Effector CD8-positive, alpha-beta T cell (primary cell): Measurements from ENCODE around the gene DCHS1.

Experiments
- DNase-seq: peaks from one replicate; lab custom pipeline; 2025; lab: John Stamatoyannopoulos, UW

The DCHS1 gene

DNA sequence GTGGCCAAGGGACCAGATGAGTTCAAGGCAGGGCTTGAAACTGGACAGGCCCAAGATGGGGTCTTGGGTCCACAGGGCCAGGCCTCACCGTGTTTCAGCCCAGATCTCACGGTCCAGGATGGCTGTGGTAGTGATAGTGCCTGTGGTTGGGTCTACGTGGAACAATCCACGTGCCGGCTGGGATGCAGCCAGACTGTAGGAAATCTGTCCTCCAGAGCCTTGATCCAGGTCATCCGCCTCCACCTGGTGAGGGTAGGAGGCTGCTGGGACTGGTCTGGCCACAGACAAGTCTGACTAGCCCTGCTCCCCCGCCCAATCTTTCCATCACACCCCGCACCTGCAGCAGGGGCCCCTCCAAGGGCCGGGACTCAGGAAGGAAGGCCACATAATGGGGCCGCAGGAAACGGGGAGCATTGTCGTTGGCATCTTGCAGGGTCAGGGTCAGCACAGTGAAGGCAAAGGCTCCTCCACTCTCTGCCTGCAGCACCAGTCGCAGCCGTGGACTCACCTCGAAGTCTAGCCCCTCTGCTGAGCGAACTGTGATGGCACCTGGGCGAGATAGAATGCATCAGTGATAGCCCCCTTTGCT, 29.7 kb downstream of the DCHS1 start:
- no peak for DNase-seq

DNA sequence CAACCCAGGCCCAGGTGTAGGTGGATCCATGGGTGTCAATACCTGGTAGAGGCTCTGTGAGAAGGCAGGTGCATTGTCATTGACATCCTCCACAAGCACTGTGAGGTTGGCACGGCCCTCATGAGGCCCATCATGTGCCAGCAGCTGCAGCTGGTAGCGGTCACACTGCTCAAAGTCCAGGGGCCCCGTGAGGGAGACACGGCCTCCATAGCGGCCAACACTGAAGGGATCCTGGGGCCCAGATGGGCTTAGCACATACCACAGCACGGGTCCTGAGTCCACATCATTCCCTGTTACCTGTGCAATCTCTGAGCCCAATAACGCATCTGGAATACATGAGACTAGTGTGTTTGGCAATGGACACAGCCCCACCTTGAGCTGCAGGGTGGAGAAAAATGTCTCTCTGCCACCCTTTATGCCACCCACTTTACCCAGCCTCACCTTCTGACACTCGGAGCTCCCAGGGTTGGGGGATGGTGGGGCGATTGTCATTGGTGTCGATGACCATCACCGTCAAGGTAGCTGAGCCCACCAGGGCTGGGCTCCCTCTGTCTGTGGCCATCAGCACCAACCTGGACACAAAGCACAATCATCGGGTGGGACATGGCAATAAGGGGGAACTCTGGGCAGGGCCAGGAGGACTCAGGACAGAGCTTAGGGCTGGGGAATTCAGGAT, 30.3 kb downstream of the DCHS1 start:
- no peak for DNase-seq

DNA sequence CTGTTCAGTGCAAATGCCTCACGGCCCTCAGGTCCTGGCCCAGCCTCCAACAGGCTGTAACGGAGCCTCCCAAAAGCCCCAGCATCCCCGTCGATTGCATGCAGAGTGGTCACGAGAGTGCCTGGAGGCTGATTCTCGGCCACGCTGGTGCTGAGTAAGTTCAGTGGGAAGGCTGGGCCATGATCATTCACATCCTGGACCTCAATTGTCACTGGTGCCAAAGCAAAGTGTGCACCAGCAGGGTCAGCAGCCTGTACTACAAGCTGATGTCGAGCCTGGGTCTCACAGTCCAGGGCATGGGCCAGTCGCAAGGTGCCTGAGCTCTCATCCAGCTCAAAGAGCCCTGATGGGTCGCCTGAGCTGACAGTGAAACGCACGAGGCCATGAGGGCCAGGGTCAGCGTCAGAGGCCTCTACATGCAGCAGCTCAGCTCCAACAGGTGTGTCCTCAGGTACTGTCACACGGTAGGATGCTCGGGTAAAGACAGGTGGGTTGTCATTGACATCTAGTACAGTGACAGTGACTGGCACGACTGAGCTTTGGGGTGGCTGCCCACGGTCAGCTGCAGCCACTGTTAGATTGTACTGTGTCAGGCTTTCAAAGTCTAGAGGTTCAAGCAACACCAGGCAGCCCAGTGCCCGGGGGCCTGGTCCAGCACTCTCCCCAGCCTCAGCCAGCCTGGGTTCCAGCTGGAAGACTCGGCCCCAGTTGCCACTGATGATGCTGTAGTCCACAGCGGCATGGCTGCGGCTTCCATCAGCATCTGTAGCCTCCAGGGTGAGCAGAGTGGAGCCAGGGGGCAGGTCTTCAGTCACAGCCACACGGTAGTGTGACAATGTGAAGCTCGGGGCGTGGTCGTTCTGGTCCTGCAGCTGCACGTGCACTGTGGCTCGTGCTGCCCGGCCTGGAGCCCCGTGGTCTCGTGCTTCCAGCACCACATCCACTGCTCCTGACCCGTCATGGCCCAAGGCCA, 31.9 kb downstream of the DCHS1 start:
- DNase-seq: no peak

DNA sequence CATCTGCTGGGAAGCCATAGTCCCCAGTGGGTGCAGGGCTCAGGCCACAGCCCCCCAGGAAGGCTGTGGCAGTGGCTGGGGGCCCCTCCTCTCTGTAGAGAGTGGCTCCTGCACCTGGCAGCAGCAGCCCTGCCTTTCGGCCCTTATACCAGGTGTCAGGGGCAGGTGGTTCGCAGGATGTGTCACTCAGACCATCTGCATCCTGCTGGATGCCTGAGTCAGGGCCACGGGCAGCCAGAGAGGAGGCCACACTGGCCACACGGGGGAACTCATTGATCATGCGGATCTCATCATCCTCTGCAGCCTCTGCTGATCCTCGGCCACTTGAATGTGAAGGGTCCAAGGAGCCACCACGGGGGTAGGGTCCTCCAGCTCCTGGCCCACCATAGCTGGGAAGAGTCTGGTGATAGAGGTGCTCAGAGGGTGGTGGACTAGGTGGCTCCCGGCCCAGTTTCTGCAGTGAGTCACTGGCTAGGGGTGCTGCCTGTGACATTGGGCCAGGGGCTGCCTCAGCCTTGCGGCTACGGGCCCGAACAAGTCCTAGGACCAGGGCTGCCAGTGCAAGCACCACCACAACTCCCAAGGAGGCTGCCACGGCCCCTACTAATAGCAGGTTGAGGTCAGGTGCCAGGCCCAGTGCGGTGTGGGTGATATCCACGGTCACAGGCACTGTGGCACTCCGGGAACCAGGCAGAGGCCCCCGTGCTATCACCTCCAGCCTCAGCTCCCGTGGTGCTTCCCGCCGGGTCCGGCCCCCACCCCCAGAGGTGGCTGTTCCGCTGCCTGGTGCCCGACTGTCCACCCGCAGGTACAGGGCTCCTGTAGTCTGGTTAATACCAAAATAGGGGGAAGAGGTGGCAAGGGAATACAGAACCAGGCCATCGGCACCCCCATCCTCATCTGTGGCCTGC, 33.1 kb downstream of the DCHS1 start:
- DNase-seq: no peak

DNA sequence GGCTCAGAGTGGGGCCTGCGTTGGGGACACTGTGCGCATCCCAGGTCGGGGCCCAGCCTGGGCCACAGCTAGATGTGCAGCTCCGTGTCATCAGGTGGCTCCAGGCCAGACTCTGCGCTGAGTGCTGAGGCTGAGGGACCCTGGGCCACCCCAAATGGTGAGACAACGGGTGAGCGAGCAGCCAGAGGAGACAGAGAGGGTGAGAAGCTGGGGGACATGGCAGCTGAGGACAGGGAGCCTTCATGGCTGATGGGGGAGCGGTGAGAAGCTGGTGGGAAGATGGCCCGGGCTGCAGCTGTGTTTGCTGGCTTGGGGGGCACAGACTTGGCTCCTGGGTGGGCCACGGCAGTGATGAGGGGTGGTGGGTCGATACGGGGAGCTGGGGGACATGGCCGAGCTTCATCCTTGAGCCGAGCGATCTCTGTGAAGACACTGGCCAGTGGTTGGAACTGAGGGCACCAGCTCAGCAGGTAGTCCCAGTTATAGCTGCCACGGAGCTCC, 33.8 kb downstream of the DCHS1 start:
- DNase-seq: no peak

DNA sequence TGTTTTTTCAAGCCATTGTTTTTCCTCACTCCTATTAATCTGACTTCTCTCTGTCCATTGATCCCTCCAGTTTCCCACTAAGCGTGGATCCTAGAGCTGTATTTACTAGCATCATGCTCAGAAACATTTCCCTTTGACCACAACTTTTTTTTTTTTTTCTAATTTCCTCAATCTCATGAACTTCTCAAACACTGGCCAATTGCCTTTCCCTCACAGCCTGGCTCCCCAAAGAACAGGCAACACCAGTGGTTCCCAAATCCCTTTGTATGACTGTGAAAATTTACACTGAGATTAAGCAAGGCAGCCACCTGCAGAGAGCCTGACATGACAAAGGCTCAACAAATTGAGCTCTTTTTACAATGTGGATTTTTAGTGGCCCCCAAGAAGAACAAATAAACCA, 35.0 kb downstream of the DCHS1 start:
- DNase-seq: no peak

DNA sequence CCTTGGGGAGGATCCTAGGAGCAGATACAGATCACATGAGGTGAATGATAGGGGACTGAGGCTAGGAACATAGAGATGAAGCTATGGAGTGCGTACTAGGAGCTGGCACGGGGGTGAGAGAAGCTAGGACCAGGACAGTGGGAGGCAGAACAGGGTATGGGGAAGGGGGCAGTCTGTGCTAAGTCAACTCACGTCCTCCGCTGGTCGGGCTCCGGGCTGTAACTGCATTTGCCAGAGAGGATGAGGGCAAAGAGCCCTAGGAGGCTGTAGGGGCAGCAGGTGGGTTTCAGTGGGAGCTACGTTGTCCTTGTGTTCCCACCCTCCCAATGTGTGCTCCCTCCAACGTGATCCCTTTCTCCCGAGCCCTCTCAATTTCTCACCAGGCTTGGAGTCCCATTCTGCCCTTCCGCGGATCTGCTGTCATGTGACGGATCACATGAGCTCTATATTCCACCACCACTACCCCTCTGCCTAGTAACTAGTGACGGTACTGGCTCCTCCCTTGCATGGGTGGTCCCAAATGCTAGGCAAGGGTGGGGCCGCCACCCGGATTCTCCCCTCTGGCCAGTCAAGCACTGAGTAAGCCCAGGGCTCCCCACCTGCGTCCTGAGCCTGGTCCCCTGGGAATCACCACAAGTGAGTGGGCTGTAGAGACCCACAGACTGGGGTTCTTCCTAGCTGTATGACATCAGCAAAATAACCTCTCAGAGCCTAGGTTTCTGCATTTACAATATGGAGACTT, 36.4 kb downstream of the DCHS1 start, which contains the start of gene TPP1:
Gene TPP1, minus strand, starts transcription at position 419 of the 742 bp plus-strand sequence. Its CDS starts 22 bp downstream, at position 397.
- DNase-seq: peak; percentile 88

DNA sequence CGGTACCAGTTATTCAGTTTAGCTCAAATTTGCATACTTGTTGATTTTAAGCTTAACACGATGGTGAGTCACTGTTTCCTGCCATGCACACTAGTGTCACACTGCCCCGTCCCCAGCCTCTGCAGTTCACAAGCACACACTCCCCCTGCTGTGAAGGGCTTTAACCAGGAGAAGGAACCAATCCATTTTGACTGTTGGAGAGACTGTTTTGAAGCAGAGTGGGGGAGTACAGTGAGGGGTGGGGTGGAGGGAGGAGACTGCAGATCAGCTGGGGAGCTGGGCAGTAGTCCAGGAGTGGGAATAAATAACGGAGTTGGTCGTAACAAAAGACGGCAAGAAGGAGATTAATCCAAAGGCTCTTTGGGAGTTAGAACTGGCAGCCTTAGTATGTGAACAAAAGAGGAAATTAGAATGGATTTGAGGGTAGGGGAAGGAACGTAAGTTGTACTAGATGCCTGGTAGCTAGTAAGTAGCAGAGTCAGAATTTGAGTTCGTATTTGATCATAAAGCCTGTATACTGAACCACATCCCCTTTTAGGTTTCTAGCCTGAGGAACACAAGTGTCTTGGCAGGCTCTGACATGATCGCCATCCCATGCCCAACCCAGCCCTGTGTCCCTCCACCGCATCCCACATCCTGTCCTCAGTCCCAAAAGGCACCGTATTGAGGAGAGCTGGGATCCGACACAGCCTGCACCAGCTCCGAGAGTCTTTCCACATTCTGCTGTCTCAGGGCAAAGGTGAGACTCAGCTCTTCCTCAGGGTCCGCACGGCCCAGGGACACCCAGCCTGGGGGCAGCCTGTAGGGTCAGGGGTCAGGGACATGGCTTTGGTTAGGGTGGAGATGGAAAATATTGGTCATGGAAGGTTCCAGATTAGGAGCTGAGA, 37.2 kb downstream of the DCHS1 start:
- DNase-seq: peak; percentile 11

DNA sequence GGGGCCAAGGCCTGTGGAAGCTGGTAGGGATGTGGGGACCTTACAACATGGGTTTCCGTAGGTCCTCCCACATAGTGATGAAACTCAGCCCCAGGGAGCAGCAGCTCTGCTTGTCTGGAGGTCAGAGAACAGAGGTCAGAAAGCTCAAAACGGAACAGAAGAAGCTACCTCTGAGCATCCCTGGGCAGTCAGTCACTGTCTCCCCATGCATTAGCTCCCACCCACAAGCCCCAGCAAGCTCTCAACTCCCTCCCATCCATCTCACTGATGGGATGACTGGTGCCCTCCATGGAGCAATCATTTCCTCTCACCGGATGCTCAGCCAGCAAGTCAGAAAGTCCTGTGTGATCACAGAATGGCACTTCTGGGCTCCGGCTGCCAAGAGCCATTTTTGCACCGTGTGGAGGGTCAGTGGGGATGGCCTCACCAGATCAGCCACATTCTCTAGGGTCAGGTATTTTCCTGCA, 38.3 kb downstream of the DCHS1 start:
- DNase-seq: no peak

DNA sequence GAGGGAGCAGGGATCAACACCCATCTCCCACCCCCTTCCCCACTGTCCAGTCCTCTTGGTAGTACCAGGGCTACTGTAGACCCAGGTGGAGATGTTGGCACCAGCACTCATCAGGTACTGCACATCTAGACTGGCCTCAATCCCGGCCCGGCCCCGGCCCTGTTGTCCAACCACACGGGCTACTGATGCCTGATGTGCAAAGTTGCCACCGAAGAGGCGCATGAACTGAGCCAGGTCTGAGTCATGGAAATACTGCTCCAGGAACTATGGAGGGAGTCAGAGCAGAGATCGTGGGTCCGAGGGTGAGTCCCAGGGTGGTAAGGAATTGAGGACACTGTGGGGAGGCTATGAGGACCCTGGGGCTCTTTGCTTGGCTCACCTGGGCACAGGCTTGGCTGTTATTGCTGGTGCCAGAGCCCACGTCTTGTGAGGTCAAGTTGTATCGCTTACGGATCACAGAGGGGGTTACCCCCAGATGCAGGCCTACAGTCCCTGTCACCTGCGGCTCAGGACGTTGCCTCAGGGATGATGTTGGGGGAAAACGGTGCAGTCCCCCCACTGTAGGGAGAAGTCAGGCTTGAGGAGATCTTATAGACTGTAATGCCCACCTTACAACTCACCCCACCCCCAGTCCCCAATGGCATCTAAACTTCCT, 38.9 kb downstream of the DCHS1 start:
- no peak for DNase-seq

DNA sequence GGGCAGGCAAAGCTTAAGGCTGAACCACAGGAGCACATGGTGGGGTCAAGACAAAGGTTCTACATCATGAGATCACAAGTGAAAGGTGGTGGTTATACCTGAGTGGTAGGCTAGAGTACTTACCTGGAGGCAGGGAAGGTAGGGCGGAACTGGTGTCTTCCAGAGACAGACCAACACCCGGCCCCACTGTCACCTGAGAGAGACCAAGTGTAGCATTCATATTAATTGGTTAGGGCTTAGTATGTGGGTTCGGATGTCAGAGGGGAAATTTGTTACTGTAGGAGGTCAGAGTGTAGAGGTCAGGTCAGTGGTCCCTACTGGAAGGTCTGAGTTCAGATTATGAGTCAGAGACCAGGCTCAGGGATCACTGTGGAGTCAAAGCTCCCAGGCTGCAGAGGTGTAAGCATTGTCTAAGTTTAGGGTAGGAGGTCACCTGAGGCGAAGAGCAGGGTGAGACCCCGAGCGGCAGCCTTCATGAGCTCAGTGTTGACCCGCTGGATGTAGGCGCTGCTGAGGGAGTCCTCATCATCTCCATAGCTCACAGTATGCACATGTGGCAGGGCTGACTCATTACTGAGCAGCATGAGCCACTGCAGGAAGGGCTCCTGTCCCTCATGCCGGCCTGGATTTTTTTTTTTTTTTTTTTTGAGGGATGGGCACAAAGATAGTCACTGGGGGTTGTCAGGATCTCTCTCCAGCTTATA, 39.6 kb downstream of the DCHS1 start:
- DNase-seq: no peak

DNA sequence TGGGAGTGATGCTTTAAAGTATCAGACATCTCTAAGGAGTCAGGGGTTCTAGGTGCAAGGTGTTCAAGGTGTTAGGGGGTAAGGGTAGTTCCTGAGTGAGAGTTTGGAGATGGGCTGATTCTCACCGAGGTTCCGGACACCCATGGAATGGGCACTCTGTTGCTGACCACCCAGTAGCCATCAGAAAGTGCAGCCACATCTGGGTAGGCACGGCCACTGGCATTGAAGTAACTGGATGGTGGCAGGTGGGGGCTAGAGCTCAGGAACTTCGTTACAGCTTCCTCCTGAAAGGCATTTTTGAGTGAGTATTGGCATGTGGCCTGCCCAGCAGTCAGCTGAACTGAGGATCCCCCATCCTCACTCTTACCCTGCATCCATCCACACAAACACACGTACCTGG, 40.6 kb downstream of the DCHS1 start:
- DNase-seq: no peak

DNA sequence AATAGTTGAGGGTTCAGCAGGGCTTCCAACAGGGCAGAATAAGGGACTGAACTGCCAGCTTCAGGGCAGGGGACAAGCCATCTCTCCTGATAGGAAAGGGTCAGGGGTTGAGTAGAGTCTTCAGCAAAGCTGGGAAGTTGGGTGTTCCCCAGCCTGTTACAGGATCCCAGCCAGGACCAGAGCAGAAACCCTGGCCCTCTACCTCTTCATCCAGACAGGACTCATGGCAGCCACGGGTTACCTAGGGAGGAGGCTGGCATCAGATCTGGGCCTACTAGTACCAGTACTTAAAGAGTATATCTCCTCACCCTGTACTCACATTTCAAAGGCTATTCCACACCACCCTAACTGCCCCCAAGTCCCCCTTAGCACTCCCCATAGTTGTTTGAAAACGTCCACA, 41.2 kb downstream of the DCHS1 start:
- DNase-seq: no peak

DNA sequence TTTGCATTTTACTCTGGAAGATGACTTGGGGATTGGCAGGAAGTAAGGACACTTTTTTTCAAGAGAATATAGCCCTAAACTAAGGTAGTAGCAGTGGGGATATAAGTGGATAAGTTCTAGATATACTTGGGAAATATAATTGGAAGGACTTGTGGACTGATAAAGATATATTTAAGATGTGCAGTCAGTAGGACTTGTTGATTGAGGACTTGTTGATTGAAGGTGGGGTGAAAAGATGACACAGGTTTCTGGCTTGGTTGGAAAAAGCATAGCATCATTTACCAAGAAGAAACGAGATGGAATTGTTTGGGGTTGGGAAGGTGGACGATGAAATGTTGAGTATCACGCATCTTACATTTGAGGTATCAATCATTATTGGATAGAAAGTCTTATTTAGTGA, 42.1 kb downstream of the DCHS1 start:
- no peak for DNase-seq

DNA sequence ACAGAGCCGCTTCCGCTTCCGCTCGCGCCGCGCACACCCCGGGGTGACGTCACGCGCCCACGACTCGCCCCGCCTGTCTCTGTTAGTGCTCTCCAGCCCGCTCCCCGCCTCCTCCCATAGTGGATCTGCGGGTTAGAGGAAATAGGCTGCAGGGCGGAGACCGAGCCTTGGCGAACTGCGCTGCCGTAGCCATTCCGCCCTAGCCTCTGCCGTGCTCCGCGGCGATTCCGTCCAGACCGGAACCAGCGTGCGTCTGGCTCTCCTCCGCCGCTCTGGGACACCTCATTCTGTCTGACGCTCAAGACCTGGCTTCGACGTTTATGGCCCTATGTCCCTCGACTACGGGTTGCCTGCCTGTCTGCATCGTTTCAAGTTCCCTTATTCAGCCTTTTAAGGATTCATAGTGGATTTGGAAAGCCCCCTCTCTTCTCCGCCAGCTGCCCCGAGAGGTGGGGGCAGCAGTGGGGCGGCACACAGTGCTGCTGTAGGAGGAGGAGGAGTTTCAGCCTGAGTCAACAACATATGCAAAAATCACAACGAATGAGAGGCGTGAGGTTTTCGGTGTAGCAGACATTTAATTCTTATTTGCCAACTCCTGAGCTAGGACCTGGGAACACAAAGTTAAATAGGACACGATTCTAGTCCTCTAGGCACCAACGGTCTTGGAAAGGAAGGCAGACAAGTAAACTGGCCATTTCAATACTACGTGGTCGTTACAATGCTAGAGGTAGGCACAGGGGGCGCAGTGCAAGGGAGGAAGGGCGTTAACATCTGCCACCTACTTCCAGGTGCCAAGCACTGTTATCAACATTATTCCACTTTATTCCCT, 43.2 kb downstream of the DCHS1 start, which contains the start of gene TAF10:
Gene TAF10, minus strand, starts transcription at position 4 of the 829 bp plus-strand sequence. CDS start 27 bp downstream, outside the sequence.
- peak; percentile 91 for DNase-seq

DNA sequence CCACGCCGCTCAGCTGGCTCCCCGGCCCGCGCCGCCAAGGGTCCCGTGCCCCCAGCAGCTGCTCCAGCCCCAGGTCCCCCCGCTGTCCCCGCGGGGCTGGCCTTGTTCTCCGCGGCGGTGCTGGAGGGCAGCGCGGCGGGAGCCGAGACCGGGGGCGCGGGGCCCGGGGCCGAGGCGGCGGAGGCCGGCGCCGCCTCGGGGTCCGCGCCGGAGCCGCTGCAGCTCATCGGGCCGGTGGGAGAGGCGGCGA, 43.7 kb downstream of the DCHS1 start:
- DNase-seq: no peak

DNA sequence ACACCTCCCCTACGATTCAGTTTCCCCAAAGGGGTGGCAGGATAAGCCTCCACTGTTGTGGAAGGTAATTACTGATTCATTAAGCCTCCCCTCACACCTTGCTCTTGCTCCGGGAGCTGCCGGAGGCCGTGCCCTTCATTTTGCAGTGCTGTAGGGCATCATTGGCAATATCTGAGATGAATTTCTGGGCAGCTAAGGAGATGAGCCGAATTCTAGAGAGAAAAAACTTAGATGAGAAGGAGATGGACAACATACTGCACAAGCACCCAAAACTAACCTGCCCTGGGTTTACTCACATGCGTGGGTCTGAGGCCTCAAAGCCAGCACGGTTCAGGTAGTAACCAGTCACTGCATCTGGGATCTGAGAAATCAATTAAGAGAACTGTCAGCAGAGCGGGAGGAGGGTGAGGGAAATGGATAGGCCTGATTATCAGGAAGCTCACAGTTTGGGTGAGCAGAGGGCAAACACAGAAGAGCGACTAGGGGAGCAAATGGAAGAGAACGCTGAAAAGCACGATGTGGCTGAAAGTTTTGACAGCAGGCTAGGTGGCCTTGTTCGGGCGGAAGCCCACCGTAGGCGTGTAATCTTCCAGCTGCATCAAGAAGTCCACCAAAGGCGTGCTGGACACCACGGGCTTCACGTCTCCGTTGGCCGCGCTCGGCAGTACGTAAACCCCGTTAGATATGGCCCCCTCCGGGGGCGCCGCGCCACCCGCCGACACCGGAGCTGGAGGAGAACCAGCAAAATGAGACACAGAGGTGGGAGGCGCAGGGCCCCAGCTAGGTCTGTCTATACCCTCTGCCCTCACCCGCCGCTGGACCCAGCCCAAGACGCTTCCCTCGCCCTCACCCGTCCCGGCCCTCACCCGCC, 44.3 kb downstream of the DCHS1 start:
- peak; percentile 24 for DNase-seq
